RWPE2 (cell line): ENCODE measurements around the gene SIAH1.

Experiments
- ATAC-seq: fragments of 200-7000 bp; cut with Tn5 transposase; 3 replicates; pipeline ENCODE4 v1.9.1; 2021; ENCODE audit warnings: low read depth
- DNase-seq: peaks from one replicate; pipeline ENCODE4 v3.0.0-alpha.2; 2020; ENCODE audit warnings: low spot score
- H3K27ac ChIP-seq: fragments of 450-650 bp; 2 replicates; pipeline ENCODE4 v1.5.1; 2017; ENCODE audit warnings: mild to moderate bottlenecking; ENCODE audit not compliant: poor library complexity, severe bottlenecking
- H3K27me3 ChIP-seq: fragments of 250-450 bp; sonication (Bioruptor Pico); 2 replicates; pipeline ENCODE4 v1.5.1; 2021; ENCODE audit warnings: mild to moderate bottlenecking, moderate library complexity; ENCODE audit not compliant: insufficient read depth, poor library complexity, severe bottlenecking
- H3K36me3 ChIP-seq: fragments of 250-450 bp; sonication (Bioruptor Pico); 2 replicates; pipeline ENCODE4 v1.5.1; 2020; ENCODE audit warnings: low read depth, mild to moderate bottlenecking, moderate library complexity
- H3K4me1 ChIP-seq: fragments of 250-450 bp; sonication (Bioruptor Pico); 2 replicates; pipeline ENCODE4 v1.5.1; 2021; ENCODE audit warnings: mild to moderate bottlenecking, moderate library complexity; ENCODE audit not compliant: insufficient read depth, poor library complexity, severe bottlenecking
- H3K4me3 ChIP-seq: fragments of 250-450 bp; sonication (Bioruptor Pico); 2 replicates; pipeline ENCODE4 v1.5.1; 2021; ENCODE audit warnings: mild to moderate bottlenecking, moderate library complexity; ENCODE audit not compliant: severe bottlenecking
- H3K9me3 ChIP-seq: fragments of 250-450 bp; sonication (Bioruptor Pico); 2 replicates; pipeline ENCODE4 v1.5.1; 2021; ENCODE audit warnings: mild to moderate bottlenecking, moderate library complexity; ENCODE audit not compliant: severe bottlenecking
- TF ChIP-seq, protein P1 (sequence below): fragments of 450-650 bp; IDR thresholded peaks from one replicate; pipeline ENCODE4 v1.5.1; 2017; ENCODE audit warnings: mild to moderate bottlenecking, moderate library complexity; ENCODE audit not compliant: poor library complexity, severe bottlenecking

The SIAH1 gene

DNA sequence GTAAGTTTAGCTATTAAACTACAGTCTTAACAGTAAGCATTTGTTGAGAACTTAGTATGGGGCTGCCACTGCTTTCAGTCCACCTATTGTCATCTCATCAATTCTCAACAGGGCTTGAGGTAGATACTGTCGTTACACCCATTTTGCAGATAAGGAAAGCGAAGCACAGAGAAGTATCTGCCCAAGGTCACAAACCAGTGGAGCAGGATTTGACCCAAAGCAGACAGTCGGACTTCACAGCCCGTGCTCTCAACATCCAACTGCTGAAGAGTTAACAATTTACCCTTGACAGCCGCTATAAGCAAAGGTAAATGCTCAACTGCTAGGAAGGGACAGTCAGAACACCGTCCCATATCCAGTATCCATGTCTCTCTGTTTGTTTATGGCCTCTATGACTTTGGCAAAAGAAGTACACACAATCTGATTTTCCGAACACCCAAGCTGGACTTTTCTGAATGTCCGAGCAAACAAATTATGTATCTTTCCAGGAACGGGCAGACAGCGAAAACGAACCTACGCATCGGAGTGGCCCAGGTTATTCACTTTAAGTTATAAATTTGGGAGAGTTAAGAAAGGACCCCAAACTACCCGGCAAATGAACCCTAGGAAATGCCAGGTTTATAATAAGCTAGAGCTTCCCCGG, 1.2 kb downstream of the SIAH1 start:
- peak overlapping the region; percentile 78 for H3K27ac ChIP-seq
- DNase-seq (no peak), ATAC-seq (peak; percentile 24; the same call in 2 of the 3 replicates)
- no peaks in the 10 kb centered on the region for H3K9me3 ChIP-seq
- peak overlapping the region; percentile 100 for H3K4me3 ChIP-seq
- no peaks in the 10 kb centered on the region for H3K27me3 ChIP-seq
- H3K4me1 ChIP-seq = peaks cover 14% of the 10 kb centered on the region
- 0 out of 2 replicates have a peak, but pooled peaks cover 6% of the 10 kb centered on the region for H3K36me3 ChIP-seq
- TF ChIP-seq, protein P1, sequence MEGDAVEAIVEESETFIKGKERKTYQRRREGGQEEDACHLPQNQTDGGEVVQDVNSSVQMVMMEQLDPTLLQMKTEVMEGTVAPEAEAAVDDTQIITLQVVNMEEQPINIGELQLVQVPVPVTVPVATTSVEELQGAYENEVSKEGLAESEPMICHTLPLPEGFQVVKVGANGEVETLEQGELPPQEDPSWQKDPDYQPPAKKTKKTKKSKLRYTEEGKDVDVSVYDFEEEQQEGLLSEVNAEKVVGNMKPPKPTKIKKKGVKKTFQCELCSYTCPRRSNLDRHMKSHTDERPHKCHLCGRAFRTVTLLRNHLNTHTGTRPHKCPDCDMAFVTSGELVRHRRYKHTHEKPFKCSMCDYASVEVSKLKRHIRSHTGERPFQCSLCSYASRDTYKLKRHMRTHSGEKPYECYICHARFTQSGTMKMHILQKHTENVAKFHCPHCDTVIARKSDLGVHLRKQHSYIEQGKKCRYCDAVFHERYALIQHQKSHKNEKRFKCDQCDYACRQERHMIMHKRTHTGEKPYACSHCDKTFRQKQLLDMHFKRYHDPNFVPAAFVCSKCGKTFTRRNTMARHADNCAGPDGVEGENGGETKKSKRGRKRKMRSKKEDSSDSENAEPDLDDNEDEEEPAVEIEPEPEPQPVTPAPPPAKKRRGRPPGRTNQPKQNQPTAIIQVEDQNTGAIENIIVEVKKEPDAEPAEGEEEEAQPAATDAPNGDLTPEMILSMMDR = no peak

DNA sequence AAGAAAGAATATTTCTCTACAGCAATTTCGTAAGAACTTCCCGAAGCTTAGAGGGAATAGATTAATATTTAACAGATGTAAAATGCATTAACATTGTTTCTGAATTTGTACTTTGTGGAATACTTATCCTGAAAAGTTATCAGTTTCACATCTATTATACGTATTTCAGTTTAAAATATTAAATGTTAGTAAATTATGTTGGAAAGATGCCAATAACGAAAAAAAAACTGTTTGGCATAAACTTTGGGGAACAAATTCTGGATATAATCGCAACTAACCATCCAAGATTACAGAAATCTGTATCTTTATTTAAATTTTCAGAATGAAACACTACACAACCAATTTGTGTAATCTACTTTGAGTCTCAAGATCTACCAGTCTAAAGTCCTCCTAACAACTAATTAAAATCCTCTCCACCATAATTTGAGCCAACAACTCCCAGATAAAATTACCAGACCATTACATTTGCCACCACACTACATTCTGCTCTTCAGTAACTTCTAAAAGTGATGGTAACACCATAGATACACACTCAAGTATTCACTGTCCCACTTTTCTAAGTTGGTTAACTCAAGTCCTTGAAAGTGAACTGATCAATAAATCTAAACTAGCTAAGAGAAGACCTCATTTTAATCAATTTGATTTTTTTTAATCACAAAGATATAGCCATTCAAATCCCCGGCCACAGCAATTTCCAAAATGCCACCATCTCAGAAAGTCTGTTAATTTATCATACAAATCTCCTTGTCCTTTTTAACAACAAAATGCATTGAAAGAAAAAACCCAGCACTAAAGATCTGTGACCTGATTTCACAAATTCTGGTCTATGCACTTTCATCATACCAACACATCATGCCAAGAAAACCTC, 2.0 kb downstream of the SIAH1 start:
- peak overlapping the region; percentile 78 for H3K27ac ChIP-seq
- TF ChIP-seq, protein P1 = no peak

GRCh38 chr16:48382131-48382530, 3.1 kb downstream of the SIAH1 start:
- DNase-seq (no peak), ATAC-seq (no peak)
- no peak overlapping the region for H3K27ac ChIP-seq
- H3K4me1 ChIP-seq = peaks cover 20% of the 10 kb centered on the region
- 0 out of 2 replicates have a peak, but pooled peaks cover 6% of the 10 kb centered on the region for H3K36me3 ChIP-seq
- H3K9me3 ChIP-seq = no peaks in the 10 kb centered on the region
- TF ChIP-seq, protein P1 = no peak
- no peak overlapping the region for H3K4me3 ChIP-seq
- H3K27me3 ChIP-seq = no peaks in the 10 kb centered on the region

More for the DNA sequence above, 2.0 kb downstream of the SIAH1 start:
- no peaks in the 10 kb centered on the region for H3K27me3 ChIP-seq
- ATAC-seq (no peak), DNase-seq (no peak)
- no peaks in the 10 kb centered on the region for H3K9me3 ChIP-seq
- H3K36me3 ChIP-seq = 0 out of 2 replicates have a peak, but pooled peaks cover 6% of the 10 kb centered on the region
- peaks cover 14% of the 10 kb centered on the region for H3K4me1 ChIP-seq
- H3K4me3 ChIP-seq = peak overlapping the region; percentile 100

DNA sequence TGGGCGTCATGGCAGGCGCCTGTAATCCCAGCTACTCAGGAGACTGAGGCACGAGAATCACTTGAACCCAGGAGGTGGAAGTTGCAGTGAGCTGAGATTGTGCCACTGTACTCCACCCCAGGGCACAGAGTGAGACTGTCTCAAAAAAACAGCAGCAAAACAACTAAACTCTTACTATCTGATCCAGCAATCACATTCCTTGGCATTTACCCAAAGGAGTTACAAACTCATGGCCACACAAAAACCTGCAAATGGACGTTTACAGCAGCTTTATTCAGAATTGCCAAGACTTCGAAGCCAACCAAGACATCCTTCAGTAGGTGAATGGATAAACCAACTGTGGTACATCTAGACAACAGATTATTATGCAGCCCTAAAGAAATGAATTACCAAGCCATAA, 4.0 kb downstream of the SIAH1 start:
- H3K27me3 ChIP-seq = no peaks in the 10 kb centered on the region
- H3K4me1 ChIP-seq = peaks cover 27% of the 10 kb centered on the region
- H3K9me3 ChIP-seq = no peaks in the 10 kb centered on the region
- H3K36me3 ChIP-seq = 0 out of 2 replicates have a peak, but pooled peaks cover 6% of the 10 kb centered on the region
- H3K27ac ChIP-seq = no peak overlapping the region
- TF ChIP-seq, protein P1 = no peak
- ATAC-seq (no peak), DNase-seq (no peak)
- H3K4me3 ChIP-seq = no peak overlapping the region
